ENCODE measurements around the gene SKA2. TPM values are rescaled to one million over a fixed set of nuclear protein-coding genes. Genes with fewer than 3 reads are reported as not detected.
"Not testable (repeated sequence)": the region's sequence is repeated elsewhere in the genome, so short reads cannot be mapped to it uniquely, and the experiment has no call there.

The SKA2 gene
- total RNA-seq, 6 experiments from 2014 or later, result 12.2 to 23.1 (median 13.5) TPM

- Histone ChIP-seq H3K4me3 (no peak overlapping the region), H3K27me3 (no peaks in the 10 kb centered on the region), H3K4me1 (no peaks in the 10 kb centered on the region), H3K36me3 (no peaks in the 10 kb centered on the region), H3K27ac (no peak overlapping the region), H3K9me3 (no peaks in the 10 kb centered on the region)
- 90% methylated on average over 2 of the region's 2 CpGs for WGBS (ENCODE audit: insufficient coverage, low coverage, low lambda C conversion rate, missing lambda C conversion rate)
- no peak for DNase-seq
- intact Hi-C loops (cut with DNase I), result no loop called here
- ATAC-seq, result no peak
- TF ChIP-seq POLR2A (IDR thresholded peaks at IDR 0.05) (no peak), CTCF (IDR thresholded peaks at IDR 0.05) (no peak)
Observed at GRCh38 chr17:59190806-59191205, 35.8 kb upstream of the SKA2 start.

DNA sequence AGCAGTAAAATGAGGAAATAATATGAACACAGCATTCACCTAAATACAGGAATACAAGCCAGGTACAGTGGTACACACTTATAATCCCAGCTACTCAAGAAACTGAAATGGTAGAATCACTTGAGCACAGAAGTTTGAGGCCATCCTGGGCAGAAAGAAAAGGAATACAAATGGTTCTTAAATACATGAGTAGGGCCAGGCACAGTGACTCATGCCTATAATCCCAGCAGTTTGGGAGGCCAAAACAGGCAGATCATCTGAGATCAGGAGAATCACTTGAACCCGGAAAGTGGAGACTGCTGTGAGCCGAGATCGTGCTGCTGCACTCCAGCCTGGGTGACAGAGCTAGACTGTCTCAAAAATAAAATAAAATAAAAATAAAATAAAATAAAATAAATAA is 31.9 kb upstream of the SKA2 start:
- no peaks in the 10 kb centered on the region for H3K36me3 ChIP-seq
- no peak for ATAC-seq
- DNase-seq, result no peak
- WGBS (ENCODE audit: insufficient coverage, low coverage, low lambda C conversion rate, missing lambda C conversion rate), result 98% methylated on average over 3 of the region's 3 CpGs
- TF ChIP-seq CTCF (IDR thresholded peaks at IDR 0.05), result no peak
- no peak for TF ChIP-seq POLR2A (IDR thresholded peaks at IDR 0.05)
- H3K4me1 ChIP-seq, result no peaks in the 10 kb centered on the region
- no peak overlapping the region for H3K4me3 ChIP-seq
- intact Hi-C loops (cut with DNase I), result no loop called here
- no peaks in the 10 kb centered on the region for H3K27me3 ChIP-seq
- no peak overlapping the region for H3K27ac ChIP-seq
- no peaks in the 10 kb centered on the region for H3K9me3 ChIP-seq

DNA sequence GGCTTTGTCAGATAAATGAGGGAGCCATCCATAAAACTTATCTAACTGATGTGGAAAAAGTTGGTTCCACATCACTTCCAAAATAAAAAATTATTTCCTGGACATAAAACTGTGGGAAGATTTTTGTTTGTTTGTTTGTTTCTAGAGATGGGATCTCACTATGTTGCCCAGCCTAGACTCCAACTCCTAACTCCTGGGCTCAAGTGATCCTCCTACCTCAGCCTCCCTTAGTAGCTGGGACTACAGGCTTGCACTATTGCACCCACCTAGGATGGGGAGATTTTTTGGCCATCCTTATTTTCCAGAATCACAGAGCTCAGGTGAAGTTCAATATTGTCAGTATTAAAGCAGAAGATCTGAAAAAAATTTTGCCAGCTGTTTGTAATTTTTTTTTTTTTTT is 31.0 kb upstream of the SKA2 start:
- Histone ChIP-seq H3K36me3 (no peaks in the 10 kb centered on the region), H3K9me3 (no peaks in the 10 kb centered on the region), H3K27me3 (no peaks in the 10 kb centered on the region), H3K4me3 (no peak overlapping the region), H3K27ac (no peak overlapping the region), H3K4me1 (no peaks in the 10 kb centered on the region)
- ATAC-seq (no peak), DNase-seq (no peak)
- TF ChIP-seq CTCF (IDR thresholded peaks at IDR 0.05) (no peak), POLR2A (IDR thresholded peaks at IDR 0.05) (no peak)
- intact Hi-C loops (cut with DNase I), result no loop called here

GRCh38 chr17:59181481-59181880 is 26.5 kb upstream of the SKA2 start:
- Histone ChIP-seq H3K36me3 (no peaks in the 10 kb centered on the region), H3K9me3 (no peaks in the 10 kb centered on the region), H3K4me3 (no peak overlapping the region), H3K27me3 (no peaks in the 10 kb centered on the region), H3K27ac (no peak overlapping the region), H3K4me1 (no peaks in the 10 kb centered on the region)
- no peak for TF ChIP-seq POLR2A (IDR thresholded peaks at IDR 0.05)
- 98% methylated on average over 8 of the region's 9 CpGs for WGBS (ENCODE audit: insufficient coverage, low coverage, low lambda C conversion rate, missing lambda C conversion rate)
- intact Hi-C loops (cut with DNase I), result no loop called here
- ATAC-seq, result no peak
- DNase-seq, result no peak

GRCh38 chr17:59180626-59181025 is 25.6 kb upstream of the SKA2 start:
- TF ChIP-seq CTCF (IDR thresholded peaks at IDR 0.05) (no peak), POLR2A (IDR thresholded peaks at IDR 0.05) (no peak)
- intact Hi-C loops (cut with DNase I), result no loop called here
- Histone ChIP-seq H3K9me3 (no peaks in the 10 kb centered on the region), H3K27ac (no peak overlapping the region), H3K36me3 (no peaks in the 10 kb centered on the region), H3K27me3 (no peaks in the 10 kb centered on the region), H3K4me1 (no peaks in the 10 kb centered on the region), H3K4me3 (no peak overlapping the region)
- no peak for ATAC-seq
- no peak for DNase-seq
- 96% methylated on average over 8 of the region's 9 CpGs for WGBS (ENCODE audit: insufficient coverage, low coverage, low lambda C conversion rate, missing lambda C conversion rate)

DNA sequence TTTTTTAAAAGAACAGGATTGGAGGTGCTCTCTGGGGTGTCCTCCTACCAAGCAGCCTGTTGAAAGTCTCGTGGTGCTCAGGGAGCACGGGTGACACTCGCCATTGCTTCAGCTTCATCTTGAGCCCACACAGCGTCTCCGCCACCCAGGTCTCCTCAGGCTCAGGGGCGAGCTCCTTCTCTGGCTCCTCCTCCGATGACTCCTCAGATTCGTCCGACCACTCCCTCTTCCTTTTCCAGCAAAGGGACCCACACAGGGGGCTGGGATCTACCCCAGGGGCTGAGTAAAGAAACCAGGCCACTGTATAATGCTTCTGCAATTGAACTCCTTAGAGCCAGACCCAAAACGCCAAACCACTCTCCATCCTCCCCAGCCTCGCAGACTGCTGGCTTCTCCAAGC is 24.6 kb upstream of the SKA2 start:
- H3K27ac ChIP-seq; H3K4me3 ChIP-seq; H3K9me3 ChIP-seq; DNase-seq; H3K4me1 ChIP-seq; H3K36me3 ChIP-seq; ATAC-seq; intact Hi-C loops (cut with DNase I); H3K27me3 ChIP-seq: not testable (repeated sequence)
- WGBS (ENCODE audit: insufficient coverage, low coverage, low lambda C conversion rate, missing lambda C conversion rate), result 87% methylated on average over 8 of the region's 11 CpGs

All from right lobe of liver (tissue), 6 donors.